ENCODE measurements around the gene KDELR3. TPM values are rescaled to one million over a fixed set of nuclear protein-coding genes. Genes with fewer than 3 reads are reported as not detected.

KDELR3 gene
- total RNA-seq, 1 donor from 2014 or later = 8.3 TPM

DNA sequence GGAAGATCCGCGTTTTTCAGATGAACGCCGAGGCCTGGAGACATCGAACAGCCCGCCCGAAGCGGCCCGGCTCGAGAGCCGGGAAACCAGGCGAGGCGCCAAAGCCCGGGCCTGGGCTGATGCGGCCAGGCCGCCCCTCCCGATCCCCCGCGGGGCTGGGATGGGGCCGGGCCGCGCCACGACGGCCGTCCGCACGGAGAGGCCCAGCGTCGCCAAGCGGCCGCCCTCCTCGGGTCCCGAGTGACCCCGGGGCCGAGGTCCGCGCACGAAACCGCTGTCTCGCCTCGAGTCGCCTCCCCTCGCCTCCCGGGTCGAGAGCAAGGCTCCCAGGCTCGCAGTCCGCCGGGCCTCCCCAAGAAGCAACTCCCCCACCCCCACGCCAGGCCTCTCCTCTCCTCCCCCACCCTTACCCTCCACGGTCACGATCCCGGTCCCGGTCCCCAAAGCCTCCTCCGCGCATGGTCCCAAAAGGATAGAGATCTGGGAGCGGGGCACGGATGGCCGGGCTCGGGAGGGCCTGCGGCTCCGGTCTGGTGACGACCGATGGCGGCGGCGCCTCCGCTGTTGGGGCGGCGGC, 37.7 kb downstream of the KDELR3 start:
- no peaks in the 10 kb centered on the region for H3K9me3 ChIP-seq
- peak overlapping the region; percentile 80 for H3K4me3 ChIP-seq
- intact Hi-C loops (cut with DNase I) = no loop called here
- DNase-seq (peak; percentile 83), ATAC-seq (peak; percentile 87 to 88)
- no peaks in the 10 kb centered on the region for H3K27me3 ChIP-seq (ENCODE audit: low read depth)
- H3K36me3 ChIP-seq = peaks cover 28% of the 10 kb centered on the region
- TF ChIP-seq, protein P1, sequence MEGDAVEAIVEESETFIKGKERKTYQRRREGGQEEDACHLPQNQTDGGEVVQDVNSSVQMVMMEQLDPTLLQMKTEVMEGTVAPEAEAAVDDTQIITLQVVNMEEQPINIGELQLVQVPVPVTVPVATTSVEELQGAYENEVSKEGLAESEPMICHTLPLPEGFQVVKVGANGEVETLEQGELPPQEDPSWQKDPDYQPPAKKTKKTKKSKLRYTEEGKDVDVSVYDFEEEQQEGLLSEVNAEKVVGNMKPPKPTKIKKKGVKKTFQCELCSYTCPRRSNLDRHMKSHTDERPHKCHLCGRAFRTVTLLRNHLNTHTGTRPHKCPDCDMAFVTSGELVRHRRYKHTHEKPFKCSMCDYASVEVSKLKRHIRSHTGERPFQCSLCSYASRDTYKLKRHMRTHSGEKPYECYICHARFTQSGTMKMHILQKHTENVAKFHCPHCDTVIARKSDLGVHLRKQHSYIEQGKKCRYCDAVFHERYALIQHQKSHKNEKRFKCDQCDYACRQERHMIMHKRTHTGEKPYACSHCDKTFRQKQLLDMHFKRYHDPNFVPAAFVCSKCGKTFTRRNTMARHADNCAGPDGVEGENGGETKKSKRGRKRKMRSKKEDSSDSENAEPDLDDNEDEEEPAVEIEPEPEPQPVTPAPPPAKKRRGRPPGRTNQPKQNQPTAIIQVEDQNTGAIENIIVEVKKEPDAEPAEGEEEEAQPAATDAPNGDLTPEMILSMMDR (IDR thresholded peaks at IDR 0.05) = no peak
- peak overlapping the region; percentile 100 for H3K27ac ChIP-seq
- H3K4me1 ChIP-seq = peaks cover 42% of the 10 kb centered on the region

DNA sequence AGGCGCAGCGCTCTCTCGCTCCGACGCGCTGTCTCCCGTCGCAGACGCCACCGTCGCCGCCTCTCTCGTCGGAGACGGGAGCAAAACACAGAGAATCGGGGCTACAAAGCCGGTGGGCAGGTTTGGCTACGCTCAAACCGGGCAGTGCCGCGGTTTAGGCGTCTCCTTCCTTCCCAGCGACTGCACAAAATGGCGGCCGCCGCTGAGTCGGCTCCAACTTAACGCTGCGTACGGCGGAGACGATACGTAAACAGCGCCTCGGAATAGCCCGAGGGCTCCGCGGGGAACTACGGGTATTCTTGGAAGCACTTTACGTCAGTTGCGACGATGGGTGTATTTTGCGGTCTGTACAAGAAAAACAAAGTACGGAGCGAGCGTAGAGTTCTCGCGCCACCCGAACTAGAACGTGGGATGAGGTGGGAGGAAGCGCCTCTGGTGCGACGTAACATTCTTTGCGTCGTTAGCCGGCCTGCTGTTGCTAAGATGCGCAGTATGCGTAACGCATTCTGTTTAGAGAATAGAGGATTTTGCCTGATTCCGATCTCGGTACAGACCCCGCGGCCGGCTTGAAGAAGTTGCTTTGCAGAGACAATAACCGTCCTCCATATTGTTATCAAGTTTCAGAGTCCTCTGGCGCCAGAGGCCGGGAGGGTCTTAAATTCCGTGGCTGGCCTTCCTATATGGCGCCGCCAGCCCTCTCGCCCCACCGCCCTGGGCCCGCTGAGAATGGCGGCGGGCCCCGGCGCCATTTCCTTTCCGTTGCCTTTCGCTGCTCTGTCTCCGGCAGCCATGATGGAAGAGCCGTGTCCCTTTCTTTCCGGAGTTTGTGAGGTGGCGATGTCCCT, 38.4 kb downstream of the KDELR3 start, which contains the start of gene DDX17:
Gene DDX17 (minus strand): TSS at position 194 of the 845 bp plus-strand sequence.
- Histone ChIP-seq H3K36me3 (peaks cover 21% of the 10 kb centered on the region), H3K27ac (peak within 1 kb of the TSS; percentile 100), H3K4me1 (peaks cover 38% of the 10 kb centered on the region), H3K9me3 (no peaks in the 10 kb centered on the region), H3K4me3 (peak within 1 kb of the TSS; percentile 80), H3K27me3 (ENCODE audit: low read depth) (no peaks in the 10 kb centered on the region)
- intact Hi-C loops (cut with DNase I) = no loop called here
- DNase-seq (peak; percentile 95), ATAC-seq (peak; percentile 94 to 96)
- TF ChIP-seq, protein P1 (IDR thresholded peaks at IDR 0.05) = peak; percentile 11

DNA sequence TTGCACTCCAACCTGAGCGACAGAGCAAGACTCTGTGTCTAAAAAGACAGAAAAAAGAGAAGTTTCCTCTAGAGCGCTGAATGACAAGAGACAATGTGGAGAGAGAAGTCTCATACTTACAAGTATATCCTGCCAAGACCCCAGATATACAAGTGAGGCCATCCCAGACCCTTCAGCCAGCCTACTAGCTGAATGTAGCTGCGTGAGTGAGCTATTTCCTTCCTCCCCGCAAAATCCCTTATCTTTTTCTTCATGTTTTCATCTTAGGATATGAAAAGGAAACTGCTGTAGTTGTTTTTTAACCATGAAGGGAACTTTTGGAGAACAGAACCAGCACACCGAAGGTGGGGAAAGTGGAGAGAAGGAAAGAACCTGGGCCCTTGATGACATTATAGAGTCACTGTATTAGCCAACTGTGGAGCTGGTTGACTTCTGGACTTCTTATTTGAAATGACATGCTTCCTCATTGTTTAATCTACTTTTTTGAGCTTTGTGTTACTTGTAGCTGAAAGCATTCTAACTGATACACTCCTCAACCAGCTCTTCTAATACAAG, 42.6 kb downstream of the KDELR3 start:
- intact Hi-C loops (cut with DNase I) = no loop called here
- H3K4me1 ChIP-seq = peaks cover 6% of the 10 kb centered on the region
- no peaks in the 10 kb centered on the region for H3K27me3 ChIP-seq (ENCODE audit: low read depth)
- no peak overlapping the region for H3K27ac ChIP-seq
- no peaks in the 10 kb centered on the region for H3K9me3 ChIP-seq
- TF ChIP-seq, protein P1 (IDR thresholded peaks at IDR 0.05) = no peak
- no peak overlapping the region for H3K4me3 ChIP-seq
- ATAC-seq = no peak
- DNase-seq = no peak
- no peaks in the 10 kb centered on the region for H3K36me3 ChIP-seq

DNA sequence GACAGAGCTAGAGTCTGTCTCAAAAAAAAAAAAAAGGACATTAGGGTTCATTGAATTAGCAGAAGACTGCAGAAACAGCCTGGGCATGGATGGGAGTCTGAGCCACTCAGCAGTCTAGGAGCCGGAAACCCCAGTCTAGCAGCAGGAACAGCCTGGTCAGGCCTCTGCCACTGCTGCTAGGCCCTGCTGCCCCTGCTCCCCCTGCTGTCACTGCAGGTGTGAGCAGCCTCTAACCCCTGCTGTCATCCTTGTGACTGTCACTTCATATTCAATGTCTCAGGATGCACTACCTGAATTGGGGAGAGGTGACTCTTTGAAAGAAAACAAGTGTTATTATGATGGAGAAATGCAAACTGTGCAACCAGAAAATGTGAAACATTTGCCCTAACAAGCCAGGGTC, 45.2 kb downstream of the KDELR3 start:
- DNase-seq (no peak), ATAC-seq (peak in 1 of 2 donors; percentile 29)
- no peak overlapping the region for H3K4me3 ChIP-seq
- TF ChIP-seq, protein P1 (IDR thresholded peaks at IDR 0.05) = no peak
- no peaks in the 10 kb centered on the region for H3K4me1 ChIP-seq
- no peaks in the 10 kb centered on the region for H3K36me3 ChIP-seq
- no peaks in the 10 kb centered on the region for H3K9me3 ChIP-seq
- no peaks in the 10 kb centered on the region for H3K27me3 ChIP-seq (ENCODE audit: low read depth)
- no peak overlapping the region for H3K27ac ChIP-seq
- intact Hi-C loops (cut with DNase I) = no loop called here

DNA sequence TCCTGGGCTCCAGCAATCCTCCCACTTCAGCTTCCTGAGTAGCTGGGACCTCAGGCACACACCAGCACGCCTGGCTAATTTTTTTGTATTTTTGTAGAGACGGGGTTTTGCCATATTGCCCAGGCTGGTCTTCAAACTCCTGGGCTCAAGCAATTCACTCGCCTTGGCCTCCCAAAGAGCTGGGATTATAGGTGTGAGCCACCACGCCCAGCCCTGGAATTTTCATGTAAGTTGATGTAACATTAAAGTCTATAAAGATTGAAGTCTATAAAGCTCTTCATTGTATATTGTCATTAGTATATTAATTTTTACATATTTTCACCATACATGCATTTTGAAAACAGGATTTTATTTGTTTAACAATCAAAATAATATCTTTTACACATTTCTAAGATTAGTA, 50.7 kb downstream of the KDELR3 start:
- Histone ChIP-seq H3K4me3 (no peak overlapping the region), H3K4me1 (no peaks in the 10 kb centered on the region), H3K27ac (no peak overlapping the region), H3K36me3 (no peaks in the 10 kb centered on the region), H3K9me3 (no peaks in the 10 kb centered on the region), H3K27me3 (ENCODE audit: low read depth) (peaks cover 10% of the 10 kb centered on the region)
- ATAC-seq (no peak), DNase-seq (no peak)
- intact Hi-C loops (cut with DNase I) = no loop called here
- TF ChIP-seq, protein P1 (IDR thresholded peaks at IDR 0.05) = no peak

Data from lower lobe of right lung (tissue), 2 donors.